Transverse colon (tissue), 3 donors: ENCODE data around the gene DPP4.

Experiments
- CTCF ChIP-seq, 5 experiments: fragments of 200-600 bp in 3 of 5; fragments of 450-650 bp in 2 of 5; sonication (generic) in 3 of 5; IDR thresholded peaks; 1 replicate in 2 of 5; 2 replicates in 3 of 5; pipeline ENCODE4 v1.5.1; 2016 to 2017; ENCODE audit warnings: antibody characterized with exemption in 5 of 5, inconsistent platforms in 3 of 5, mild to moderate bottlenecking in 2 of 5, moderate library complexity in 1 of 5
- POLR2A ChIP-seq: fragments of 450-650 bp; IDR thresholded peaks from one replicate; pipeline ENCODE4 v1.6.1; 2016; ENCODE audit warnings: antibody characterized with exemption, mild to moderate bottlenecking, moderate library complexity

GRCh38 chr2:162072976-162073887 lies 783 bp downstream of the DPP4 start:
- no peak for TF ChIP-seq CTCF (IDR thresholded peaks at IDR 0.05)
- no peak for TF ChIP-seq POLR2A
